HEK293 (cell line): ENCODE measurements around the gene VN1R4.

Experiments
- CTCF ChIA-PET: fragments of 350-600 bp; formaldehyde crosslinking; extraction: SDS; loops from one replicate; lab custom pipeline; 2021; ENCODE audit warnings: antibody characterized with exemption; lab: Yijun Ruan, JAX
- POLR2A ChIA-PET: fragments of 300-600 bp; formaldehyde crosslinking; extraction: SDS; loops from one replicate; lab custom pipeline; 2020; ENCODE audit warnings: antibody characterized with exemption, inconsistent platforms; lab: Yijun Ruan, JAX
- H3K27ac ChIP-seq: fragments of 200-500 bp; sonication (Bioruptor generic); 2 replicates; pipeline ENCODE4 v1.5.1; 2014; ENCODE audit warnings: low read depth, low read length, control low read depth, inconsistent platforms; ENCODE audit errors: extremely low read depth
- H3K36me3 ChIP-seq, 2 experiments: fragments of 200-500 bp in 1 of 2; sonication (Bioruptor generic) in 1 of 2; 1 replicate in 1 of 2; 2 replicates in 1 of 2; pipeline ENCODE4 v1.5.1; 2014 to 2017; ENCODE audit warnings: inconsistent platforms in 2 of 2, low read length in 2 of 2; ENCODE audit not compliant: control insufficient read depth in 2 of 2, insufficient read depth in 1 of 2
- H3K4me1 ChIP-seq: fragments of 200-500 bp; sonication (Bioruptor generic); 2 replicates; pipeline ENCODE4 v1.5.1; 2014; ENCODE audit warnings: mild to moderate bottlenecking, low read length, inconsistent platforms; ENCODE audit not compliant: control insufficient read depth, insufficient read depth
- H3K4me3 ChIP-seq: 2 replicates; pipeline ENCODE4 v1.5.1; 2011; ENCODE audit warnings: low read depth, mild to moderate bottlenecking, control low read depth, low read length, moderate library complexity
- H3K9me3 ChIP-seq: fragments of 200-500 bp; sonication (Bioruptor generic); 2 replicates; pipeline ENCODE4 v1.5.1; 2014; ENCODE audit warnings: low read depth, low read length, inconsistent platforms; ENCODE audit not compliant: control insufficient read depth, insufficient read depth
- GLIS1 ChIP-seq: fragments of 450-650 bp; formaldehyde crosslinking; IDR thresholded peaks from 2 replicates; pipeline ENCODE4 v1.5.1; 2016; ENCODE audit warnings: missing biosample characterization, missing genetic modification characterization
- KLF10 ChIP-seq: fragments of 450-650 bp; IDR thresholded peaks from 2 replicates; pipeline ENCODE4 v1.5.1; 2018; ENCODE audit warnings: missing biosample characterization, mild to moderate bottlenecking, missing genetic modification characterization
- KLF16 ChIP-seq: fragments of 450-650 bp; formaldehyde crosslinking; IDR thresholded peaks from 2 replicates; pipeline ENCODE4 v1.5.1; 2017; ENCODE audit warnings: missing biosample characterization, missing genetic modification characterization
- OSR2 ChIP-seq: fragments of 450-650 bp; formaldehyde crosslinking; IDR thresholded peaks from 2 replicates; pipeline ENCODE4 v1.5.1; 2016; ENCODE audit warnings: missing biosample characterization, missing genetic modification characterization
- PATZ1 ChIP-seq: fragments of 450-650 bp; formaldehyde crosslinking; IDR thresholded peaks from 2 replicates; pipeline ENCODE4 v1.5.1; 2016; ENCODE audit warnings: missing biosample characterization, missing genetic modification characterization
- SETDB1 ChIP-seq: IDR thresholded peaks from one replicate; pipeline ENCODE4 v1.6.1; 2017; ENCODE audit warnings: mild to moderate bottlenecking, low read length, moderate library complexity, mixed read lengths; ENCODE audit not compliant: insufficient read length
- TRIM28 ChIP-seq: IDR thresholded peaks from 2 replicates; pipeline ENCODE4 v1.6.1; 2011; ENCODE audit warnings: low read length, control low read depth, borderline replicate concordance
- YY2 ChIP-seq: fragments of 450-650 bp; formaldehyde crosslinking; IDR thresholded peaks from 2 replicates; pipeline ENCODE4 v1.5.1; 2016; ENCODE audit warnings: missing biosample characterization, missing genetic modification characterization
- ZBTB1 ChIP-seq: fragments of 450-650 bp; formaldehyde crosslinking; IDR thresholded peaks from 2 replicates; pipeline ENCODE4 v1.5.1; 2016; ENCODE audit warnings: missing biosample characterization, missing genetic modification characterization
- ZEB2 ChIP-seq: fragments of 450-650 bp; formaldehyde crosslinking; IDR thresholded peaks from 2 replicates; pipeline ENCODE4 v1.5.1; 2016; ENCODE audit warnings: missing biosample characterization, missing genetic modification characterization
- ZNF112 ChIP-seq: fragments of 450-650 bp; formaldehyde crosslinking; IDR thresholded peaks from 2 replicates; pipeline ENCODE4 v1.5.0; 2017; ENCODE audit warnings: missing biosample characterization, missing genetic modification characterization
- ZNF274 ChIP-seq, 2 experiments: fragments of 200-500 bp in 1 of 2; fragments of 450-650 bp in 1 of 2; sonication (Bioruptor generic) in 1 of 2; formaldehyde crosslinking in 1 of 2; IDR thresholded peaks; 2 replicates each; pipeline versions ENCODE4 v1.5.1 to v1.6.1; 2014 to 2016; ENCODE audit warnings: borderline replicate concordance in 1 of 2, inconsistent platforms in 1 of 2, low read length in 1 of 2, missing biosample characterization in 1 of 2, missing genetic modification characterization in 1 of 2
- ZNF426 ChIP-seq: fragments of 450-650 bp; formaldehyde crosslinking; IDR thresholded peaks from 2 replicates; pipeline ENCODE4 v1.5.1; 2017; ENCODE audit warnings: missing biosample characterization, missing genetic modification characterization, mild to moderate bottlenecking, inconsistent platforms, moderate library complexity
- ZNF514 ChIP-seq: fragments of 450-650 bp; formaldehyde crosslinking; IDR thresholded peaks from 2 replicates; pipeline ENCODE4 v1.5.1; 2016; ENCODE audit warnings: missing biosample characterization, missing genetic modification characterization
- ZNF558 ChIP-seq: fragments of 450-650 bp; formaldehyde crosslinking; IDR thresholded peaks from 2 replicates; pipeline ENCODE4 v1.5.1; 2016; ENCODE audit warnings: missing biosample characterization, missing genetic modification characterization
- ZNF561 ChIP-seq: fragments of 450-650 bp; IDR thresholded peaks from 2 replicates; pipeline ENCODE4 v1.5.1; 2018; ENCODE audit warnings: missing biosample characterization, missing genetic modification characterization, borderline replicate concordance
- ZNF843 ChIP-seq: fragments of 450-650 bp; formaldehyde crosslinking; IDR thresholded peaks from 2 replicates; pipeline ENCODE4 v1.5.1; 2016; ENCODE audit warnings: missing biosample characterization, missing genetic modification characterization
- TF ChIP-seq, protein P1 (sequence below): fragments of 450-650 bp; formaldehyde crosslinking; IDR thresholded peaks from 2 replicates; pipeline ENCODE4 v1.5.1; 2016; ENCODE audit warnings: missing biosample characterization, missing genetic modification characterization
- TF ChIP-seq, protein P2 (sequence below): fragments of 450-650 bp; formaldehyde crosslinking; IDR thresholded peaks from 2 replicates; pipeline ENCODE4 v1.5.1; 2016; ENCODE audit warnings: missing biosample characterization, missing genetic modification characterization

Gene VN1R4

DNA sequence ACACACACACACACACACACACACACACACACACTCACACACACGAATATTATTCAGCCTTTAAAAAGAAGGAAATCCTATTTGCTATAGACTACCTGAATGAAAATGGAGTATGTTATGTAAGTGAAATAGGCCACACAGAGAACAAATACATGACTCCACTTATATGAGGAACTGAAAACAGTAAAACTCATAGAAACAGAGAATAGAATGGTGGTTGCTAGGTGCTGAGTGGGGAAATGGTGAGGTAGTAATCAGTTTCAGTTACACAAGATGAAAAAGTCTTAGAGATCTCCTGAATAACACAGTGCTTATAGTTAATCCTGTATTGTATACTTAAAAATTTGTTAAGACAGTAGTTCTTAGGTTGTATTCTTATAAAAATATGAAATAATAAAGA lies 21.0 kb downstream of the VN1R4 start:
- Histone ChIP-seq H3K4me1 (no peaks in the 10 kb centered on the region), H3K9me3 (peaks cover under 1% of the 10 kb centered on the region), H3K4me3 (no peak overlapping the region), H3K27ac (no peak overlapping the region), H3K36me3 (peaks cover 0 to 46% of the 10 kb centered on the region in 2 experiments; a peak in 1 of 3 replicates)
- TF ChIP-seq ZNF112 (tag by site-specific recombination) (no peak), ZNF426 (tag by site-specific recombination) (no peak), YY2 (no peak), KLF16 (tag by site-specific recombination) (no peak)
- ChIA-PET CTCF (interaction anchor here (0.6 kb wide), 2 partner anchors 84 to 167 kb away, joined by 3 read pairs; no protein-coding TSS in a partner anchor), POLR2A (no interaction called here)

- no peak overlapping the region for H3K4me3 ChIP-seq
Observed at GRCh38 chr19:53237114-53237777, 30.3 kb downstream of the VN1R4 start.

GRCh38 chr19:53224606-53225005 lies 42.9 kb downstream of the VN1R4 start:
- POLR2A ChIA-PET: no interaction called here
- no peaks in the 10 kb centered on the region for H3K4me1 ChIP-seq
- CTCF ChIA-PET: no interaction called here
- no peaks in the 10 kb centered on the region for H3K36me3 ChIP-seq
- no peak overlapping the region for H3K4me3 ChIP-seq
- no peak overlapping the region for H3K27ac ChIP-seq
- no peaks in the 10 kb centered on the region; the same call in 1 of the 2 replicates for H3K9me3 ChIP-seq
- TF ChIP-seq GLIS1 (tag by site-specific recombination) (no peak), ZBTB1 (tag by site-specific recombination) (no peak), ZNF558 (tag by site-specific recombination) (no peak), PATZ1 (tag by site-specific recombination) (no peak), KLF10 (tag by site-specific recombination) (no peak), OSR2 (tag by site-specific recombination) (no peak), ZNF561 (tag by site-specific recombination) (no peak), ZEB2 (tag by site-specific recombination) (no peak), ZNF514 (no peak)
- TF ChIP-seq, protein P1, sequence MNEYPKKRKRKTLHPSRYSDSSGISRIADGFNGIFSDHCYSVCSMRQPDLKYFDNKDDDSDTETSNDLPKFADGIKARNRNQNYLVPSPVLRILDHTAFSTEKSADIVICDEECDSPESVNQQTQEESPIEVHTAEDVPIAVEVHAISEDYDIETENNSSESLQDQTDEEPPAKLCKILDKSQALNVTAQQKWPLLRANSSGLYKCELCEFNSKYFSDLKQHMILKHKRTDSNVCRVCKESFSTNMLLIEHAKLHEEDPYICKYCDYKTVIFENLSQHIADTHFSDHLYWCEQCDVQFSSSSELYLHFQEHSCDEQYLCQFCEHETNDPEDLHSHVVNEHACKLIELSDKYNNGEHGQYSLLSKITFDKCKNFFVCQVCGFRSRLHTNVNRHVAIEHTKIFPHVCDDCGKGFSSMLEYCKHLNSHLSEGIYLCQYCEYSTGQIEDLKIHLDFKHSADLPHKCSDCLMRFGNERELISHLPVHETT: no peak
- TF ChIP-seq, protein P2, sequence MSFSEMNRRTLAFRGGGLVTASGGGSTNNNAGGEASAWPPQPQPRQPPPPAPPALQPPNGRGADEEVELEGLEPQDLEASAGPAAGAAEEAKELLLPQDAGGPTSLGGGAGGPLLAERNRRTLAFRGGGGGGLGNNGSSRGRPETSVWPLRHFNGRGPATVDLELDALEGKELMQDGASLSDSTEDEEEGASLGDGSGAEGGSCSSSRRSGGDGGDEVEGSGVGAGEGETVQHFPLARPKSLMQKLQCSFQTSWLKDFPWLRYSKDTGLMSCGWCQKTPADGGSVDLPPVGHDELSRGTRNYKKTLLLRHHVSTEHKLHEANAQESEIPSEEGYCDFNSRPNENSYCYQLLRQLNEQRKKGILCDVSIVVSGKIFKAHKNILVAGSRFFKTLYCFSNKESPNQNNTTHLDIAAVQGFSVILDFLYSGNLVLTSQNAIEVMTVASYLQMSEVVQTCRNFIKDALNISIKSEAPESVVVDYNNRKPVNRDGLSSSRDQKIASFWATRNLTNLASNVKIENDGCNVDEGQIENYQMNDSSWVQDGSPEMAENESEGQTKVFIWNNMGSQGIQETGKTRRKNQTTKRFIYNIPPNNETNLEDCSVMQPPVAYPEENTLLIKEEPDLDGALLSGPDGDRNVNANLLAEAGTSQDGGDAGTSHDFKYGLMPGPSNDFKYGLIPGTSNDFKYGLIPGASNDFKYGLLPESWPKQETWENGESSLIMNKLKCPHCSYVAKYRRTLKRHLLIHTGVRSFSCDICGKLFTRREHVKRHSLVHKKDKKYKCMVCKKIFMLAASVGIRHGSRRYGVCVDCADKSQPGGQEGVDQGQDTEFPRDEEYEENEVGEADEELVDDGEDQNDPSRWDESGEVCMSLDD (tag by site-specific recombination): no peak

More at GRCh38 chr19:53237114-53237777, 30.3 kb downstream of the VN1R4 start:
- POLR2A ChIA-PET: interaction anchor here (0.6 kb wide), 1 partner anchor 450 kb away, joined by 8 read pairs; no protein-coding TSS in a partner anchor
- TF ChIP-seq PATZ1 (tag by site-specific recombination) (no peak), TRIM28 (peak; percentile 63; the same call in 1 of the 2 replicates), ZNF843 (no peak), SETDB1 (peak; percentile 88), ZNF274 (IDR thresholded peaks at IDR 0.05; ENCODE audit: low read length) (peak; percentile 40; the same call in 1 of the 2 replicates), ZNF274 (tag by site-specific recombination; IDR thresholded peaks at IDR 0.05; ENCODE audit: borderline replicate concordance) (peak; percentile 82; the same call in 1 of the 2 replicates)
- TF ChIP-seq, all 188 proteins: peak for 3
- Histone ChIP-seq H3K27ac (no peak overlapping the region), H3K36me3 (peaks cover 0 to 28% of the 10 kb centered on the region in 2 experiments; a peak in 1 of 3 replicates), H3K9me3 (peaks cover 2% of the 10 kb centered on the region), H3K4me1 (no peaks in the 10 kb centered on the region)
- CTCF ChIA-PET: no interaction called here
